Prostate gland (tissue), 2 donors: Measurements from ENCODE around the gene PSKH1.

ENCODE experiments used
- CTCF ChIP-seq, 4 experiments: fragments of 200-600 bp in 2 of 4; fragments of 450-650 bp in 2 of 4; sonication (generic) in 2 of 4; IDR thresholded peaks; 1 replicate in 3 of 4; 2 replicates in 1 of 4; pipeline ENCODE4 v1.5.1; 2016 to 2019; ENCODE audit warnings: antibody characterized with exemption in 4 of 4, mild to moderate bottlenecking in 2 of 4, moderate library complexity in 2 of 4
- POLR2AphosphoS5 ChIP-seq: sonication (generic); formaldehyde crosslinking; IDR thresholded peaks from one replicate; pipeline ENCODE4 v1.6.1; 2017; ENCODE audit warnings: antibody characterized with exemption

- no peak for TF ChIP-seq POLR2AphosphoS5
- TF ChIP-seq CTCF (IDR thresholded peaks at IDR 0.05) = no peak
Observed at GRCh38 chr16:67957622-67958021, 64.6 kb downstream of the PSKH1 start.
